IPS DF 19.7 (cell line): ENCODE results near the gene CD34.
"Not testable (repeated sequence)": the region's sequence is repeated elsewhere in the genome, so short reads cannot be mapped to it uniquely, and the experiment has no call there.

Source experiments
- DNase-seq: peaks from one replicate; pipeline ENCODE4 v3.0.0-alpha.2; 2013; ENCODE audit warnings: low read depth, low spot score

CD34 gene

GRCh38 chr1:207898260-207898659 lies 12.7 kb downstream of the CD34 start:
- DNase-seq = no peak

GRCh38 chr1:207897188-207897587 lies 13.7 kb downstream of the CD34 start:
- DNase-seq = no peak

- DNase-seq = no peak
Observed at GRCh38 chr1:207896547-207896946, 14.4 kb downstream of the CD34 start.

- no peak for DNase-seq
Observed at GRCh38 chr1:207894704-207895103, 16.2 kb downstream of the CD34 start.

- no peak for DNase-seq
Observed at GRCh38 chr1:207893737-207894582, 17.0 kb downstream of the CD34 start.

GRCh38 chr1:207892764-207893163 lies 18.2 kb downstream of the CD34 start:
- no peak for DNase-seq

- no peak for DNase-seq
Observed at GRCh38 chr1:207891148-207891547, 19.8 kb downstream of the CD34 start.

- DNase-seq = no peak
Observed at GRCh38 chr1:207890136-207890738, 20.7 kb downstream of the CD34 start.

- no peak for DNase-seq
Observed at GRCh38 chr1:207888652-207889051, 22.3 kb downstream of the CD34 start.

GRCh38 chr1:207887542-207888201 lies 23.3 kb downstream of the CD34 start:
- DNase-seq = no peak

- no peak for DNase-seq
Observed at GRCh38 chr1:207886227-207886626, 24.7 kb downstream of the CD34 start.

GRCh38 chr1:207885129-207886032 lies 25.5 kb downstream of the CD34 start:
- no peak for DNase-seq

GRCh38 chr1:207884266-207885029 lies 26.5 kb downstream of the CD34 start:
- DNase-seq = no peak

GRCh38 chr1:207883660-207884250 lies 27.2 kb downstream of the CD34 start:
- no peak for DNase-seq

- DNase-seq = no peak
Observed at GRCh38 chr1:207883104-207883651, 27.7 kb downstream of the CD34 start.

GRCh38 chr1:207882692-207883091 lies 28.2 kb downstream of the CD34 start:
- DNase-seq = no peak

GRCh38 chr1:207878939-207879338 lies 32.0 kb downstream of the CD34 start:
- no peak for DNase-seq

GRCh38 chr1:207877914-207878313 lies 33.0 kb downstream of the CD34 start:
- DNase-seq = not testable (repeated sequence)

GRCh38 chr1:207876131-207876530 lies 34.8 kb downstream of the CD34 start:
- no peak for DNase-seq

- DNase-seq = no peak
Observed at GRCh38 chr1:207875532-207875931, 35.4 kb downstream of the CD34 start.
